CD8-positive, alpha-beta memory T cell (primary cell): ENCODE results near the gene REG3A. TPM values are rescaled to one million over a fixed set of nuclear protein-coding genes. Genes with fewer than 3 reads are reported as not detected.
A peak's percentile ranks its signal among the peaks of the same experiment; 100 is the strongest.

ENCODE experiments used
- CTCF ChIA-PET: fragments of 350-600 bp; sonication (Branson Sonifier 250); formaldehyde crosslinking; loops from one replicate; lab custom pipeline; 2021; ENCODE audit warnings: antibody characterized with exemption; lab: Charles Lee
- POLR2A ChIA-PET: fragments of 350-600 bp; sonication (Branson Sonifier 250); formaldehyde crosslinking; loops from one replicate; lab custom pipeline; 2021; ENCODE audit warnings: antibody characterized with exemption; lab: Charles Lee
- DNase-seq, 5 donors: peaks; one replicate each; pipeline versions ENCODE4 v3.0.0 to v3.0.0-alpha.2; 2020 to 2022; ENCODE audit warnings: mixed read lengths in 1 of 5
- H3K27ac ChIP-seq: one replicate; pipeline ENCODE4 v1.7.0; 2013; ENCODE audit warnings: low read depth, mild to moderate bottlenecking, low read length, moderate library complexity
- H3K27me3 ChIP-seq: 2 replicates; pipeline ENCODE4 v1.7.0; 2013; ENCODE audit warnings: low read length, mild to moderate bottlenecking; ENCODE audit not compliant: insufficient read depth, poor library complexity, severe bottlenecking
- H3K36me3 ChIP-seq: 2 replicates; pipeline ENCODE4 v1.7.0; 2013; ENCODE audit warnings: mild to moderate bottlenecking, low read length, moderate library complexity; ENCODE audit not compliant: insufficient read depth
- H3K4me1 ChIP-seq: 2 replicates; pipeline ENCODE4 v1.7.0; 2013; ENCODE audit warnings: mild to moderate bottlenecking, low read length, moderate library complexity; ENCODE audit not compliant: insufficient read depth
- H3K4me3 ChIP-seq: 2 replicates; pipeline ENCODE4 v1.7.0; 2013; ENCODE audit warnings: mild to moderate bottlenecking, low read length
- H3K9me3 ChIP-seq: 2 replicates; pipeline ENCODE4 v1.7.0; 2013; ENCODE audit warnings: mild to moderate bottlenecking, low read length
- H3K27ac Mint-ChIP-seq, 8 donors: one replicate each; pipeline ENCODE4 v1.8.0; 2020 to 2021; ENCODE audit warnings: mixed read lengths in 8 of 8, mild to moderate bottlenecking in 6 of 8, inconsistent platforms in 3 of 8, moderate library complexity in 3 of 8
- H3K27me3 Mint-ChIP-seq, 2 donors: one replicate each; pipeline ENCODE4 v1.8.0; 2020 to 2021; ENCODE audit warnings: mixed read lengths in 2 of 2, mild to moderate bottlenecking in 1 of 2, moderate library complexity in 1 of 2
- H3K36me3 Mint-ChIP-seq, 3 donors: one replicate each; pipeline ENCODE4 v1.8.0; 2020 to 2021; ENCODE audit warnings: mixed read lengths in 3 of 3, inconsistent platforms in 1 of 3, mild to moderate bottlenecking in 1 of 3
- H3K4me1 Mint-ChIP-seq, 3 donors: one replicate each; pipeline ENCODE4 v1.8.0; 2020 to 2021; ENCODE audit warnings: mixed read lengths in 3 of 3, inconsistent platforms in 1 of 3, mild to moderate bottlenecking in 1 of 3
- H3K4me3 Mint-ChIP-seq, 7 donors: one replicate each; pipeline ENCODE4 v1.8.0; 2020 to 2021; ENCODE audit warnings: mixed read lengths in 7 of 7, mild to moderate bottlenecking in 6 of 7, moderate library complexity in 4 of 7, inconsistent platforms in 2 of 7
- H3K9me3 Mint-ChIP-seq, 5 donors: one replicate each; pipeline ENCODE4 v1.8.0; 2020 to 2022; ENCODE audit warnings: mixed read lengths in 5 of 5, mild to moderate bottlenecking in 3 of 5, moderate library complexity in 2 of 5, inconsistent platforms in 1 of 5
- polyA plus RNA-seq: library from polyadenylated mRNA; unstranded; fragments of 300-500 nt; fragmentation: Illumina TruSeq; gene quantifications from one replicate; pipeline ENCODE4 v1.2.3, GENCODE V29; 2021
- total RNA-seq, 2 experiments: library from RNA; stranded (reverse); gene quantifications; one replicate each; pipeline ENCODE4 v1.2.3, GENCODE V29; 2021

Gene REG3A
- total and polyA plus RNA-seq, 3 experiments from 2014 or later: not detected

GRCh38 chr2:79131687-79132086, 27.9 kb downstream of the REG3A start:
- no peaks in the 10 kb centered on the region for H3K27me3 Mint-ChIP-seq
- peak overlapping the region in 1 of 8 donors; percentile 10 for H3K27ac Mint-ChIP-seq

GRCh38 chr2:79129804-79130203, 29.7 kb downstream of the REG3A start:
- Mint-ChIP-seq H3K36me3 (no peaks in the 10 kb centered on the region), H3K27me3 (no peaks in the 10 kb centered on the region), H3K9me3 (peaks cover 0 to 9% (median 7%) of the 10 kb centered on the region in 5 donors), H3K4me1 (no peaks in the 10 kb centered on the region), H3K27ac (no peak overlapping the region), H3K4me3 (no peak overlapping the region)
- Histone ChIP-seq H3K27me3 (no peaks in the 10 kb centered on the region), H3K36me3 (no peaks in the 10 kb centered on the region), H3K4me1 (no peaks in the 10 kb centered on the region), H3K9me3 (no peaks in the 10 kb centered on the region), H3K27ac (no peak overlapping the region), H3K4me3 (no peak overlapping the region)
- CTCF ChIA-PET: no interaction called here
- no peak for DNase-seq
- POLR2A ChIA-PET: no interaction called here

More at GRCh38 chr2:79131687-79132086, 27.9 kb downstream of the REG3A start:
- no peaks in the 10 kb centered on the region for H3K4me1 Mint-ChIP-seq
- H3K4me3 ChIP-seq: no peak overlapping the region
- H3K4me1 ChIP-seq: no peaks in the 10 kb centered on the region
- H3K27me3 ChIP-seq: no peaks in the 10 kb centered on the region
- no peaks in the 10 kb centered on the region for H3K9me3 ChIP-seq
- H3K36me3 ChIP-seq: no peaks in the 10 kb centered on the region
- CTCF ChIA-PET: no interaction called here
- H3K36me3 Mint-ChIP-seq: no peaks in the 10 kb centered on the region
- no peak overlapping the region for H3K4me3 Mint-ChIP-seq
- POLR2A ChIA-PET: no interaction called here
- peaks cover 0 to 16% (median 5%) of the 10 kb centered on the region in 5 donors for H3K9me3 Mint-ChIP-seq
- no peak for DNase-seq
- no peak overlapping the region for H3K27ac ChIP-seq

GRCh38 chr2:79129260-79129659, 30.3 kb downstream of the REG3A start:
- H3K9me3 Mint-ChIP-seq: peaks cover 0 to 9% (median 7%) of the 10 kb centered on the region in 5 donors
- peak overlapping the region in 1 of 7 donors; percentile 36 for H3K4me3 Mint-ChIP-seq
- CTCF ChIA-PET: no interaction called here
- H3K27ac Mint-ChIP-seq: no peak overlapping the region
- DNase-seq: no peak
- Histone ChIP-seq H3K9me3 (no peaks in the 10 kb centered on the region), H3K36me3 (no peaks in the 10 kb centered on the region), H3K27me3 (no peaks in the 10 kb centered on the region), H3K4me1 (no peaks in the 10 kb centered on the region), H3K27ac (no peak overlapping the region), H3K4me3 (no peak overlapping the region)
- no peaks in the 10 kb centered on the region for H3K27me3 Mint-ChIP-seq
- no peaks in the 10 kb centered on the region for H3K36me3 Mint-ChIP-seq
- H3K4me1 Mint-ChIP-seq: no peaks in the 10 kb centered on the region
- POLR2A ChIA-PET: no interaction called here

GRCh38 chr2:79128406-79128805, 31.1 kb downstream of the REG3A start:
- Histone ChIP-seq H3K36me3 (no peaks in the 10 kb centered on the region), H3K9me3 (no peaks in the 10 kb centered on the region), H3K27ac (no peak overlapping the region), H3K27me3 (no peaks in the 10 kb centered on the region), H3K4me3 (no peak overlapping the region), H3K4me1 (no peaks in the 10 kb centered on the region)
- no peak for DNase-seq
- H3K27me3 Mint-ChIP-seq: no peaks in the 10 kb centered on the region
- CTCF ChIA-PET: no interaction called here
- H3K36me3 Mint-ChIP-seq: no peaks in the 10 kb centered on the region
- peaks cover 0 to 9% (median 5%) of the 10 kb centered on the region in 5 donors for H3K9me3 Mint-ChIP-seq
- POLR2A ChIA-PET: no interaction called here
- no peaks in the 10 kb centered on the region for H3K4me1 Mint-ChIP-seq
- H3K27ac Mint-ChIP-seq: no peak overlapping the region
- H3K4me3 Mint-ChIP-seq: no peak overlapping the region

DNA sequence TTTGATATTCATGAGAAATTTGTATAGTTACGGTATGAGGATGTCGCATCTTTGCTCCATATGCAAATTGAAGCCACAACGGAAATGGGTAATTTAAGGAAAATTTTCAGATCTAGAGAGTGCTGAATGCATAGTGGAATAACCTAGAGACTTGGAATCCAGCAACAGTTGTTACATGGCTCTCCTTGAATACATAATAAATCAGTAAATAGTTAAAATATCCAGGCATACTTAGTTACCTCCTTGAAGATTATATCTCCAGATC, 33.9 kb downstream of the REG3A start:
- Mint-ChIP-seq H3K9me3 (peaks cover 5 to 9% (median 7%) of the 10 kb centered on the region in 5 donors), H3K36me3 (no peaks in the 10 kb centered on the region), H3K27me3 (no peaks in the 10 kb centered on the region), H3K4me3 (no peak overlapping the region), H3K27ac (no peak overlapping the region), H3K4me1 (no peaks in the 10 kb centered on the region)
- H3K4me3 ChIP-seq: no peak overlapping the region
- no peaks in the 10 kb centered on the region for H3K9me3 ChIP-seq
- no peak overlapping the region for H3K27ac ChIP-seq
- no peaks in the 10 kb centered on the region for H3K36me3 ChIP-seq
- no peak for DNase-seq
- H3K4me1 ChIP-seq: no peaks in the 10 kb centered on the region
- POLR2A ChIA-PET: no interaction called here
- no peaks in the 10 kb centered on the region for H3K27me3 ChIP-seq
- CTCF ChIA-PET: no interaction called here

GRCh38 chr2:79124907-79125720, 34.4 kb downstream of the REG3A start:
- H3K4me3 ChIP-seq: no peak overlapping the region
- H3K27ac ChIP-seq: no peak overlapping the region
- H3K4me3 Mint-ChIP-seq: no peak overlapping the region
- CTCF ChIA-PET: no interaction called here
- no peaks in the 10 kb centered on the region for H3K36me3 ChIP-seq
- H3K4me1 Mint-ChIP-seq: no peaks in the 10 kb centered on the region
- no peaks in the 10 kb centered on the region for H3K36me3 Mint-ChIP-seq
- DNase-seq: no peak
- peaks cover 5 to 9% (median 7%) of the 10 kb centered on the region in 5 donors for H3K9me3 Mint-ChIP-seq
- no peaks in the 10 kb centered on the region for H3K4me1 ChIP-seq
- no peaks in the 10 kb centered on the region for H3K27me3 Mint-ChIP-seq
- H3K27me3 ChIP-seq: no peaks in the 10 kb centered on the region
- POLR2A ChIA-PET: no interaction called here
- no peak overlapping the region for H3K27ac Mint-ChIP-seq
- H3K9me3 ChIP-seq: no peaks in the 10 kb centered on the region

GRCh38 chr2:79122676-79123075, 36.9 kb downstream of the REG3A start:
- H3K27ac Mint-ChIP-seq: no peak overlapping the region
- ChIA-PET CTCF (no interaction called here), POLR2A (no interaction called here)
- Histone ChIP-seq H3K4me1 (no peaks in the 10 kb centered on the region), H3K36me3 (no peaks in the 10 kb centered on the region), H3K4me3 (no peak overlapping the region), H3K9me3 (no peaks in the 10 kb centered on the region), H3K27ac (no peak overlapping the region), H3K27me3 (no peaks in the 10 kb centered on the region)
- no peaks in the 10 kb centered on the region for H3K36me3 Mint-ChIP-seq
- no peak overlapping the region for H3K4me3 Mint-ChIP-seq
- H3K4me1 Mint-ChIP-seq: no peaks in the 10 kb centered on the region
- peaks cover 2 to 11% (median 6%) of the 10 kb centered on the region in 5 donors for H3K9me3 Mint-ChIP-seq
- no peak for DNase-seq
- H3K27me3 Mint-ChIP-seq: peaks cover 0 to 2% of the 10 kb centered on the region in 2 donors

GRCh38 chr2:79120194-79120713, 39.3 kb downstream of the REG3A start, which contains the start of gene REG1A:
TSS of gene REG1A (plus strand) at chr2:79120488. CDS start at chr2:79120862, 374 bp downstream.
- ChIA-PET CTCF (no interaction called here), POLR2A (no interaction called here)
- Histone ChIP-seq H3K27me3 (no peaks in the 10 kb centered on the region), H3K4me3 (no peak within 1 kb of the TSS), H3K27ac (no peak within 1 kb of the TSS), H3K36me3 (no peaks in the 10 kb centered on the region), H3K4me1 (no peaks in the 10 kb centered on the region), H3K9me3 (no peaks in the 10 kb centered on the region)
- Mint-ChIP-seq H3K4me1 (no peaks in the 10 kb centered on the region), H3K4me3 (no peak within 1 kb of the TSS), H3K36me3 (no peaks in the 10 kb centered on the region), H3K27ac (no peak within 1 kb of the TSS), H3K9me3 (peaks cover 2 to 18% (median 7%) of the 10 kb centered on the region in 5 donors), H3K27me3 (peaks cover 0 to 2% of the 10 kb centered on the region in 2 donors)
- DNase-seq: no peak
